ENCODE data around the gene MPP7. TPM values are rescaled to one million over a fixed set of nuclear protein-coding genes. Genes with fewer than 3 reads are reported as not detected.

MPP7 gene
- total and polyA plus RNA-seq, 2 donors (not counting 3 experiments of a cell fraction or from before 2014, with no cell fraction given) = 0.17 to 0.73 TPM

- no peak overlapping the region for H2AFZ ChIP-seq (ENCODE audit: low read depth, low read length)
- H3K4me1 ChIP-seq (ENCODE audit: control insufficient read depth, extremely low read depth, insufficient read depth, low read length) = peaks cover 6% of the 10 kb centered on the region
- TF ChIP-seq POLR2A (IDR thresholded peaks at IDR 0.05; ENCODE audit: low read depth, low read length) (no peak), MYC (IDR thresholded peaks at IDR 0.05; ENCODE audit: low read depth, low read length) (no peak), POLR2AphosphoS5 (IDR thresholded peaks at IDR 0.05; ENCODE audit: insufficient read depth, low read depth, low read length) (no peak), CTCF (IDR thresholded peaks at IDR 0.05; ENCODE audit: extremely low read depth in 1 of 2, insufficient read depth in 1 of 2, low read depth in 1 of 2, low read length in 2 of 2) (no peak), GATA2 (IDR thresholded peaks at IDR 0.05; ENCODE audit: insufficient read depth, insufficient read length, low read depth, low read length) (no peak), FOS (IDR thresholded peaks at IDR 0.05; ENCODE audit: borderline replicate concordance, insufficient read depth, low read length) (no peak), JUN (IDR thresholded peaks at IDR 0.05; ENCODE audit: borderline replicate concordance, insufficient read depth, insufficient read length, low read depth) (no peak), MAX (IDR thresholded peaks at IDR 0.05; ENCODE audit: insufficient read depth, insufficient read length) (no peak), EZH2 (IDR thresholded peaks at IDR 0.05; ENCODE audit: borderline replicate concordance, low read depth, low read length, severe bottlenecking) (no peak)
- H4K20me1 ChIP-seq (replicated peaks; ENCODE audit: control insufficient read depth, extremely low read depth, insufficient read depth, low read length) = no peaks in the 10 kb centered on the region
- dilution Hi-C loops (cut with MboI; ENCODE audit: extremely low pct_ligation_motif_present, low sequenced_read_pairs) (no loop called here), intact Hi-C loops (cut with micrococcal nuclease) (loop anchor here (5.0 kb wide), 1 partner anchor 213 kb away; no protein-coding TSS in a partner anchor)
- no TSS peak for BruUV-seq (replicated peaks)
- CTCF ChIA-PET = interaction anchor here (0.6 kb wide), 1 partner anchor 49 kb away, joined by 3 read pairs; no protein-coding TSS in a partner anchor
- no peaks in the 10 kb centered on the region for H3K9me3 ChIP-seq (replicated peaks; ENCODE audit: control insufficient read depth, insufficient read depth, low read length)
- no peak overlapping the region for H3K27ac ChIP-seq (ENCODE audit: insufficient read depth, low read depth, low read length)
- no peak overlapping the region for H3K4me3 ChIP-seq (replicated peaks in 1 of 3; ENCODE audit: insufficient read depth in 1 of 3, low read depth in 1 of 3, low read length in 3 of 3)
- H3K9me1 ChIP-seq (replicated peaks; ENCODE audit: control insufficient read depth, extremely low read depth, insufficient read depth, low read length) = no peaks in the 10 kb centered on the region
- H3K36me3 ChIP-seq (ENCODE audit: control insufficient read depth in 2 of 2, extremely low read depth in 1 of 2, insufficient read depth in 2 of 2, low read length in 2 of 2) = no peaks in the 10 kb centered on the region
- H3K4me2 ChIP-seq (ENCODE audit: insufficient read depth, low read length) = no peak overlapping the region
- H3K9ac ChIP-seq (replicated peaks; ENCODE audit: extremely low read depth, insufficient read depth, low read length) = no peak overlapping the region
- DNase-seq (ENCODE audit: low read depth, low spot score) (no peak), FAIRE-seq (no peak)
- H3K79me2 ChIP-seq (ENCODE audit: control insufficient read depth, insufficient read depth, low read length) = no peaks in the 10 kb centered on the region
- POLR2A ChIA-PET = interaction anchor here (0.7 kb wide), 2 partner anchors 502 to 1049 kb away, joined by 5 read pairs; no protein-coding TSS in a partner anchor
- H3K27me3 ChIP-seq (ENCODE audit: control insufficient read depth in 2 of 2, insufficient read depth in 2 of 2, low read length in 2 of 2) = peaks cover 19 to 41% of the 10 kb centered on the region in 2 experiments
These were observed 2.8 kb downstream of the MPP7 start for GRCh38 chr10:28300027-28300426.

All from endothelial cell of umbilical vein (primary cell).